ENCODE measurements around the gene CEP192.

The CEP192 gene

DNA sequence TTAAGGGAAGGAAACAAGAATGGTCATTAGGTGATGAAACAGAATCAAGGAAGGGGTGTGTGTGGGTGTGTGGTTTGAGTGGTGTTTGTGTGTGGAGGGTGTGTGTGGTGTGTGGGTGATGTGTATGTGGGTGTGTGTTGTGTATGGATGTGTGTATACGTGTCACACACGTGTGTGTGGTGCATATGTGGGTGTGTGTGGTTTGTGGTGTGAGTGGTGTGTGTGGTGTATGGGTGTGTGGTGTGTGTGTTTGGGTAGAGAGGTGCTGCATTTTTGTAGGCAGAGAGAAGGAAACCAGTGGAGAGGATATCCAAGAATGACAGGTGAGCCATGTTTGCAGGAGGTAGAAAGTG lies 1.1 kb upstream of the CEP192 start:
- Histone ChIP-seq H3K4me1 (ENCODE audit: control insufficient read depth, insufficient read depth, low read length) (peaks cover 13% of the 10 kb centered on the region; the same call in 1 of the 2 replicates), H3K27ac (ENCODE audit: extremely low read depth, low read depth, low read length) (peak overlapping the region; percentile 91), H3K4me3 (ENCODE audit: low read depth, low read length) (no peak overlapping the region), H3K9me3 (ENCODE audit: control insufficient read depth, insufficient read depth, low read depth, low read length) (no peaks in the 10 kb centered on the region), H3K36me3 (ENCODE audit: control insufficient read depth in 2 of 2, insufficient read depth in 1 of 2, low read length in 2 of 2) (peaks cover 7 to 8% of the 10 kb centered on the region in 2 experiments; a peak in 1 of 3 replicates)
- ChIA-PET POLR2A (interaction anchor here (0.7 to 2.5 kb wide), 10 partner anchors 10 to 462 kb away, joined by 3 to 66 read pairs (median 7); partner anchors contain the start of genes PTPN2 and SEH1L), CTCF (interaction anchor here (0.6 to 1.0 kb wide), 4 partner anchors 17 to 532 kb away, joined by 3 to 6 read pairs (median 4); no protein-coding TSS in a partner anchor)
- TF ChIP-seq RBAK (tag by site-specific recombination; IDR thresholded peaks at IDR 0.05) (peak; percentile 88; the same call in 1 of the 2 replicates), HOXC10 (CRISPR knock-in tag; IDR thresholded peaks at IDR 0.05) (no peak), ATF2 (tag by site-specific recombination; IDR thresholded peaks at IDR 0.05; ENCODE audit: low read depth) (no peak), ZNF560 (tag by site-specific recombination; IDR thresholded peaks at IDR 0.05; ENCODE audit: borderline replicate concordance) (no peak), ZNF791 (tag by site-specific recombination; IDR thresholded peaks at IDR 0.05) (0 out of 2 replicates have a peak, but pooled peaks have one; percentile 47), ZXDB (tag by site-specific recombination; IDR thresholded peaks at IDR 0.05) (no peak; the same call in 1 of the 2 replicates), ZNF266 (tag by site-specific recombination; IDR thresholded peaks at IDR 0.05; ENCODE audit: low read depth) (no peak), ZNF830 (tag by site-specific recombination; IDR thresholded peaks at IDR 0.05; ENCODE audit: low read depth) (no peak), ZNF843 (tag by site-specific recombination; IDR thresholded peaks at IDR 0.05) (no peak; the same call in 1 of the 2 replicates), ZNF658 (tag by site-specific recombination; IDR thresholded peaks at IDR 0.05) (no peak), ZNF610 (tag by site-specific recombination; IDR thresholded peaks at IDR 0.05; ENCODE audit: borderline replicate concordance) (no peak), SCRT2 (tag by site-specific recombination; IDR thresholded peaks at IDR 0.05) (no peak), SP7 (tag by site-specific recombination; IDR thresholded peaks at IDR 0.05) (peak; percentile 47), TRIM28 (IDR thresholded peaks at IDR 0.05; ENCODE audit: borderline replicate concordance, low read length) (no peak), ZNF48 (tag by site-specific recombination; IDR thresholded peaks at IDR 0.05) (no peak), PRDM2 (tag by site-specific recombination; IDR thresholded peaks at IDR 0.05; ENCODE audit: borderline replicate concordance) (no peak), ZNF707 (tag by site-specific recombination; IDR thresholded peaks at IDR 0.05) (no peak), ZSCAN30 (tag by site-specific recombination; IDR thresholded peaks at IDR 0.05) (no peak), SCRT1 (tag by site-specific recombination; IDR thresholded peaks at IDR 0.05; ENCODE audit: borderline replicate concordance) (no peak), ZNF146 (tag by site-specific recombination; IDR thresholded peaks at IDR 0.05) (no peak), REPIN1 (tag by site-specific recombination; IDR thresholded peaks at IDR 0.05; ENCODE audit: low read depth) (no peak)
- TF ChIP-seq, protein P1, sequence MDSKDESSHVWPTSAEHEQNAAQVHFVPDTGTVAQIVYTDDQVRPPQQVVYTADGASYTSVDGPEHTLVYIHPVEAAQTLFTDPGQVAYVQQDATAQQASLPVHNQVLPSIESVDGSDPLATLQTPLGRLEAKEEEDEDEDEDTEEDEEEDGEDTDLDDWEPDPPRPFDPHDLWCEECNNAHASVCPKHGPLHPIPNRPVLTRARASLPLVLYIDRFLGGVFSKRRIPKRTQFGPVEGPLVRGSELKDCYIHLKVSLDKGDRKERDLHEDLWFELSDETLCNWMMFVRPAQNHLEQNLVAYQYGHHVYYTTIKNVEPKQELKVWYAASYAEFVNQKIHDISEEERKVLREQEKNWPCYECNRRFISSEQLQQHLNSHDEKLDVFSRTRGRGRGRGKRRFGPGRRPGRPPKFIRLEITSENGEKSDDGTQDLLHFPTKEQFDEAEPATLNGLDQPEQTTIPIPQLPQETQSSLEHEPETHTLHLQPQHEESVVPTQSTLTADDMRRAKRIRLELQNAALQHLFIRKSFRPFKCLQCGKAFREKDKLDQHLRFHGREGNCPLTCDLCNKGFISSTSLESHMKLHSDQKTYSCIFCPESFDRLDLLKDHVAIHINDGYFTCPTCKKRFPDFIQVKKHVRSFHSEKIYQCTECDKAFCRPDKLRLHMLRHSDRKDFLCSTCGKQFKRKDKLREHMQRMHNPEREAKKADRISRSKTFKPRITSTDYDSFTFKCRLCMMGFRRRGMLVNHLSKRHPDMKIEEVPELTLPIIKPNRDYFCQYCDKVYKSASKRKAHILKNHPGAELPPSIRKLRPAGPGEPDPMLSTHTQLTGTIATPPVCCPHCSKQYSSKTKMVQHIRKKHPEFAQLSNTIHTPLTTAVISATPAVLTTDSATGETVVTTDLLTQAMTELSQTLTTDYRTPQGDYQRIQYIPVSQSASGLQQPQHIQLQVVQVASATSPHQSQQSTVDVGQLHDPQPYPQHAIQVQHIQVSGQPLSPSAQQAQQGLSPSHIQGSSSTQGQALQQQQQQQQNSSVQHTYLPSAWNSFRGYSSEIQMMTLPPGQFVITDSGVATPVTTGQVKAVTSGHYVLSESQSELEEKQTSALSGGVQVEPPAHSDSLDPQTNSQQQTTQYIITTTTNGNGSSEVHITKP (tag by site-specific recombination; IDR thresholded peaks at IDR 0.05) = no peak
- TF ChIP-seq, protein P2, sequence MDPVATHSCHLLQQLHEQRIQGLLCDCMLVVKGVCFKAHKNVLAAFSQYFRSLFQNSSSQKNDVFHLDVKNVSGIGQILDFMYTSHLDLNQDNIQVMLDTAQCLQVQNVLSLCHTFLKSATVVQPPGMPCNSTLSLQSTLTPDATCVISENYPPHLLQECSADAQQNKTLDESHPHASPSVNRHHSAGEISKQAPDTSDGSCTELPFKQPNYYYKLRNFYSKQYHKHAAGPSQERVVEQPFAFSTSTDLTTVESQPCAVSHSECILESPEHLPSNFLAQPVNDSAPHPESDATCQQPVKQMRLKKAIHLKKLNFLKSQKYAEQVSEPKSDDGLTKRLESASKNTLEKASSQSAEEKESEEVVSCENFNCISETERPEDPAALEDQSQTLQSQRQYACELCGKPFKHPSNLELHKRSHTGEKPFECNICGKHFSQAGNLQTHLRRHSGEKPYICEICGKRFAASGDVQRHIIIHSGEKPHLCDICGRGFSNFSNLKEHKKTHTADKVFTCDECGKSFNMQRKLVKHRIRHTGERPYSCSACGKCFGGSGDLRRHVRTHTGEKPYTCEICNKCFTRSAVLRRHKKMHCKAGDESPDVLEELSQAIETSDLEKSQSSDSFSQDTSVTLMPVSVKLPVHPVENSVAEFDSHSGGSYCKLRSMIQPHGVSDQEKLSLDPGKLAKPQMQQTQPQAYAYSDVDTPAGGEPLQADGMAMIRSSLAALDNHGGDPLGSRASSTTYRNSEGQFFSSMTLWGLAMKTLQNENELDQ (tag by site-specific recombination; IDR thresholded peaks at IDR 0.05; ENCODE audit: low read depth) = no peak
